Ovary (tissue), 9 donors: Measurements from ENCODE around the gene PACSIN3. TPM values are rescaled to one million over a fixed set of nuclear protein-coding genes. Genes with fewer than 3 reads are reported as not detected.

ENCODE experiments used
- DNase-seq, 5 donors: peaks; one replicate each; pipeline ENCODE4 v3.0.0-alpha.2; 2019 to 2020
- H3K27ac ChIP-seq, 2 donors: fragments of 200-600 bp; one replicate each; pipeline versions ENCODE4 v1.5.1 to v1.8.0; 2019 to 2022
- H3K27me3 ChIP-seq: fragments of 200-600 bp; one replicate; pipeline ENCODE4 v1.8.0; 2022
- H3K36me3 ChIP-seq: fragments of 200-600 bp; sonication (generic); one replicate; pipeline ENCODE4 v1.5.1; 2019
- H3K4me1 ChIP-seq: one replicate; pipeline ENCODE4 v1.8.1; 2013; ENCODE audit warnings: mild to moderate bottlenecking, moderate library complexity; ENCODE audit not compliant: insufficient read depth
- H3K4me3 ChIP-seq: fragments of 200-600 bp; sonication (generic); one replicate; pipeline ENCODE4 v1.5.1; 2017
- H3K9me3 ChIP-seq, 2 donors: fragments of 200-600 bp in 1 of 2; sonication (generic) in 1 of 2; one replicate each; pipeline versions ENCODE4 v1.5.1 to v1.8.1; 2013 to 2019; ENCODE audit warnings: mild to moderate bottlenecking in 1 of 2, moderate library complexity in 1 of 2
- EP300 ChIP-seq: sonication (generic); formaldehyde crosslinking; IDR thresholded peaks from one replicate; pipeline ENCODE4 v1.6.1; 2017; ENCODE audit warnings: antibody characterized with exemption
- POLR2A ChIP-seq: fragments of 450-650 bp; IDR thresholded peaks from one replicate; pipeline ENCODE4 v1.6.1; 2017; ENCODE audit warnings: antibody characterized with exemption, mild to moderate bottlenecking, moderate library complexity
- WGBS, 3 donors: extraction: QIAGEN DNeasy Blood & Tissue Kit in 1 of 3; methylation state at CpG; one replicate each; pipeline versions ENCODE4 v1.1.5 to v1.1.7; 2013 to 2017; 5-methylcytosine and 5-hydroxymethylcytosine counted together
- intact Hi-C, 4 donors: fragments of 100-400 bp; cut with DNase I; formaldehyde crosslinking; loops; one replicate each; pipeline versions ENCODE4 v1.11.0 to v1.15.1; 2022 to 2023
- polyA plus RNA-seq, 2 donors: library from polyadenylated mRNA; stranded (reverse); fragments of 200-250 nt in 1 of 2; fragments of 350-450 nt in 1 of 2; fragmentation: Illumina TruSeq in 1 of 2; extraction: RNeasy Lipid Tissue Mini Kit (QIAGEN cat#74804) in 1 of 2; gene quantifications; one replicate each; pipeline ENCODE4 v1.2.3, GENCODE V29; 2013 to 2014
- total RNA-seq, 7 donors: library from RNA; depleted of rRNA in 2 of 7; stranded (reverse); fragments of >200 nt in 2 of 7; fragmentation: NEBNext Ultra II Directional in 3 of 7; extraction: Animal tissue kit (Norgen Biotek cat#: 25700) in 3 of 7; gene quantifications; one replicate each; pipeline versions ENCODE4 v1.1.0 to v1.2.4, GENCODE V29; 2016 to 2023
- TF ChIP-seq, protein P1 (sequence below), 3 donors: fragments of 450-650 bp in 2 of 3; fragments of 200-600 bp in 1 of 3; IDR thresholded peaks; one replicate each; pipeline versions ENCODE4 v1.5.1 to v1.8.0; 2016 to 2022; ENCODE audit warnings: antibody characterized with exemption in 3 of 3, mild to moderate bottlenecking in 1 of 3
- donor health status: DM: no; HTN: no; CAD: no; lungs with moderate emphysema.
- donor health status: DM: no; HTN: no; CAD: no.
- donor health status: Bipolar disorder and iron deficiency.
- donor health status: DM: yes; HTN: yes; CAD: no.
- donor health status: DM: no; HTN: no; CAD: no.
- donor health status: DM: yes; HTN: yes; CAD: no.

Gene PACSIN3
- total and polyA plus RNA-seq, 9 donors, result 2.9 to 69.8 (median 38.8) TPM

DNA sequence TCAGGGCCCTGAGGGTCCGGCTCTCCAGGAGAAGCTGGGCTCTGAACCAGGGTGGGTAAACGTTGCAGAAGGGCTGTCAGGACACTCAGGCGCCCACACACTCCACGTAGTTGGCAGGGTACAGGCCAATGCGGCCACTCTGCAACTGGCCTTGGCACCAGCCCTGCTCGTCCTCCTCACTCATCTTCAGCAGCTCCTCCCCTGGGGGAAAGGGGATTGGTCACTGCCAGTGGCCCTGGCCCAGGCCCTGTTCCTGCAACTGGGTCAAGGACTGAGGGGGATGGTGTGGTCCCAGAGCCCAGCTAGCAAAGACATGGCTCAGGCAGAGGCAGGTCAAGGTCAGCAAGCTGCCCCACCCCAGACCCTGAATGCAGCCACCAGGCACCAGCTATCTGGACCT lies 8.4 kb downstream of the PACSIN3 start:
- Histone ChIP-seq H3K4me1 (peaks cover 13% of the 10 kb centered on the region), H3K36me3 (no peaks in the 10 kb centered on the region), H3K27me3 (no peaks in the 10 kb centered on the region), H3K4me3 (no peak overlapping the region), H3K9me3 (no peaks in the 10 kb centered on the region), H3K27ac (peak overlapping the region; percentile 97 to 98)
- intact Hi-C loops, result loop anchor here in 3 of 4 donors (5.0 to 10.0 kb wide), 3 partner anchors 89 to 179 kb away; partner anchors contain the start of gene MYBPC3 (in 1 of the 3)
- peak in 3 of 5 donors; percentile 46 to 66 (median 48) for DNase-seq
- WGBS, 3 donors, result 26 to 34% (median 30%) methylated on average over 6 of the region's 6 CpGs
- TF ChIP-seq POLR2A (no peak), EP300 (no peak)
- TF ChIP-seq, protein P1, sequence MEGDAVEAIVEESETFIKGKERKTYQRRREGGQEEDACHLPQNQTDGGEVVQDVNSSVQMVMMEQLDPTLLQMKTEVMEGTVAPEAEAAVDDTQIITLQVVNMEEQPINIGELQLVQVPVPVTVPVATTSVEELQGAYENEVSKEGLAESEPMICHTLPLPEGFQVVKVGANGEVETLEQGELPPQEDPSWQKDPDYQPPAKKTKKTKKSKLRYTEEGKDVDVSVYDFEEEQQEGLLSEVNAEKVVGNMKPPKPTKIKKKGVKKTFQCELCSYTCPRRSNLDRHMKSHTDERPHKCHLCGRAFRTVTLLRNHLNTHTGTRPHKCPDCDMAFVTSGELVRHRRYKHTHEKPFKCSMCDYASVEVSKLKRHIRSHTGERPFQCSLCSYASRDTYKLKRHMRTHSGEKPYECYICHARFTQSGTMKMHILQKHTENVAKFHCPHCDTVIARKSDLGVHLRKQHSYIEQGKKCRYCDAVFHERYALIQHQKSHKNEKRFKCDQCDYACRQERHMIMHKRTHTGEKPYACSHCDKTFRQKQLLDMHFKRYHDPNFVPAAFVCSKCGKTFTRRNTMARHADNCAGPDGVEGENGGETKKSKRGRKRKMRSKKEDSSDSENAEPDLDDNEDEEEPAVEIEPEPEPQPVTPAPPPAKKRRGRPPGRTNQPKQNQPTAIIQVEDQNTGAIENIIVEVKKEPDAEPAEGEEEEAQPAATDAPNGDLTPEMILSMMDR (IDR thresholded peaks at IDR 0.05), result no peak

DNA sequence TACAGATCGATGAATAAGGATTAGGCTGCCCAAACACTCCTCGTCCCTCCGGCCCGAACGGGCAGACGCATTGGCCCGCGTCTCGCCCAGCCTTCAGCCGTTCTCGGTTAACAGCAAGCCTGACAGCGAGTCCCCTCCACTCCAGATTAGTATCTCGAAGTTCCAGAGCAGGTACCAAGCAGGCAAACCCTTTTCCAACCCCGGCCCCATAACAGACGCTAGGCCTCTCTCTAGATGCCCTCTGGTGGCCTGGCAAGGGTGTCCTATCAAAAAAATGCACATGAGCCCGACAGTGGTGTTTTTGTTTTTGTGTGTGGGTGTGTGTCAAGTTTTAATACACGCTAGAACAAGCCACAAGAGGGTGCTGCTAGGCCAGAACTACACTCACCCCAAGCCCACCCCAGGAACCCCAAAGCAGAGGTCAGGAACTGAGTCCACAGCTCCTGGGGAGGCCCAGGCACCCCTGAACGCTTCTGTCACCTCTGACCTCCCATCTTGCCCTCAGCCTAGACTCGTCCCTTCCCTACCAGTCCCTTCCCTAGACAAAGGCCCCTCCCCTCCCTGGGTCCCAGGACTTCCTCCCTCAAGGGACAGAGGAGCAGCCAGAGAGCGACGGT lies 8.9 kb downstream of the PACSIN3 start:
- peak overlapping the region; percentile 95 for H3K4me3 ChIP-seq
- 1 to 2% (median 2%) methylated on average over 21 of the region's 21 CpGs for WGBS, 3 donors
- intact Hi-C loops, result loop anchor here in 3 of 4 donors (5.0 to 10.0 kb wide), 3 partner anchors 90 to 180 kb away; partner anchors contain the start of gene MYBPC3 (in 1 of the 3)
- TF ChIP-seq, protein P1 (IDR thresholded peaks at IDR 0.05), result peak; percentile 47 to 82 (median 82)
- TF ChIP-seq EP300, result no peak
- no peak for TF ChIP-seq POLR2A
- H3K36me3 ChIP-seq, result no peaks in the 10 kb centered on the region
- peak overlapping the region; percentile 97 to 98 for H3K27ac ChIP-seq
- H3K4me1 ChIP-seq, result peaks cover 13% of the 10 kb centered on the region
- H3K27me3 ChIP-seq, result no peaks in the 10 kb centered on the region
- peak in 3 of 5 donors; percentile 63 to 78 (median 72) for DNase-seq
- H3K9me3 ChIP-seq, result no peaks in the 10 kb centered on the region

DNA sequence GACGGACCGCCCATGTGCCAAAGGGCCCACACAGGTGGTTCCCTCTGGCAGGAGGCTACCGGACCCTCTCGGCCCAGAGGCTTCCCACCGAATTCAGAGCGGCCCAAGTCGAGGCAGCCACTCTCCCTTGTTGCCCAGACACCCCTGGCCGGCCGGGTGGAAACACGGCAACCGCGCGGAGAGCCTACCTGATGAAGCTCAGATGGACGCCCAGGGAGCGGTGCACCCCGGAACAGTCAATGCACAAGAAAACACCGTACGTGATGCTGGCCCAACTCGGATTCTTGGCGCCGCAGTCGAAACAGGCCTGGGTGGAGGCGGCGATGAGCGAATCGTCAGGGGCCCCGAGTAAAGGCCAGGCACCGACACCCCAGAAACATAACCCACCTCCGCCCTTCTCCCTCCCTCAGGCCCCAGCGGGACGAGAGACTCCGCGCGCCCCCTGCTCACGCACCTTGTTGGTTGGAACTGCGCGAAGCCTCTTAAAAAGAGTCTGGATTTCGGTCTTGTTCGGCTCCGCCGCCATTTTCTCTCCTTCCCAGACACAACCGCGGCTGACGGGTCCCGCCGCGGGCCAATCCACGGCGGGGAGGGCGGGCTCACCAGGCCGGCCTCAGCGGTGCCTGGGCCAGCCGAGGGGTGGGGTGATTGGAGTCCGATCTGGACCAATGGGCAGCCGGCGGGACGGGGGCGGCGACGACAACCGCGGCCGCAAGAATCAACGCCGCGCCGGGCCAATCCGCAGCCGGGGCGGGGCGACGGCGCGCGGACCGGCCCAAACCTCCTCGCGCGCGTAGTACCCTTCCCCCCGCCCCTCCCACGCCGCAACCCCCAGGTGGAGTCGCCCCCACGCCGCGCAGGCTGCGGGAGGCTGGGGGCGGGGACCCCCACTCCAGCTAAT lies 9.7 kb downstream of the PACSIN3 start, which contains the start of gene ARFGAP2:
Gene ARFGAP2 (minus strand): TSS at position 552 of the 901 bp plus-strand sequence. CDS start 26 bp downstream, at position 526.
- Histone ChIP-seq H3K27me3 (no peaks in the 10 kb centered on the region), H3K4me3 (peak within 1 kb of the TSS; percentile 95), H3K27ac (peak within 1 kb of the TSS; percentile 97 to 98), H3K36me3 (no peaks in the 10 kb centered on the region), H3K9me3 (no peaks in the 10 kb centered on the region), H3K4me1 (peaks cover 13% of the 10 kb centered on the region)
- DNase-seq, result peak; percentile 96 to 98 (median 96)
- TF ChIP-seq POLR2A, result peak; percentile 62
- TF ChIP-seq EP300, result no peak
- TF ChIP-seq, protein P1 (IDR thresholded peaks at IDR 0.05), result peak in 1 of 3 donors; percentile 10
- WGBS, 3 donors, result 0% methylated on average over 46 to 89 of the region's 89 CpGs
- intact Hi-C loops, result loop anchor here in 3 of 4 donors (5.0 to 10.0 kb wide), 3 partner anchors 91 to 181 kb away; partner anchors contain the start of gene MYBPC3 (in 1 of the 3)

DNA sequence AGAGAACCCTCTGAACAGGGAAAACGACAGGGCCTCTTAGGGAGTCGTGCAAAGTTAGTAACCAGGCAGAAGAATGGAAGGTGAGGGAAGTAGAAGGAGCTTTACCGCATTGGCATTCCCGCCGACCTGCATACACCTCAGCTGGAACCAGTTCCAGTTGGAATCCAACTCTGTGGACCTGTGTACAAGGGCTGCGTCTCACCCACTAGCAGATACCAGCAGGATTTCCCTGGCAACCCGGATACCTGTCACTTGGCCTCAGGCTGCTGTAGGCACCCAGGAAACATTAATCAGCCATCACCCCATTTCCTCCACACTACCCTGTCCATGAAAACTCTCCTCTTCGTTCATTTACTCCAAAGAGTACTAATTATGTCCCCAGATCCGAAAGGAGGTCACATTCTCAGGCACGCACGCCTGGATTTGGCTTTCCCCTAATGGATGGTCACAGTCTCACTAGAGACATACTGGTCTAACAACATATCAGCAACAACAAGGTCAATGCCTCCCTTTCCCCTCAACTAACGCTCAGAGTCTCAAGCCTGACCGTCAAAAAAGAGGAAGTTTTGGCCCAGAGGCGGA lies 10.4 kb downstream of the PACSIN3 start:
- no peaks in the 10 kb centered on the region for H3K9me3 ChIP-seq
- intact Hi-C loops, result loop anchor here in 3 of 4 donors (5.0 to 10.0 kb wide), 3 partner anchors 91 to 181 kb away; partner anchors contain the start of gene MYBPC3 (in 1 of the 3)
- WGBS, 3 donors, result 25 to 29% (median 26%) methylated on average over 14 of the region's 14 CpGs
- H3K4me1 ChIP-seq, result peaks cover 13% of the 10 kb centered on the region
- no peaks in the 10 kb centered on the region for H3K36me3 ChIP-seq
- TF ChIP-seq, protein P1 (IDR thresholded peaks at IDR 0.05), result no peak
- TF ChIP-seq POLR2A, result no peak
- TF ChIP-seq EP300, result no peak
- no peaks in the 10 kb centered on the region for H3K27me3 ChIP-seq
- no peak for DNase-seq
- H3K4me3 ChIP-seq, result peak overlapping the region; percentile 95
- H3K27ac ChIP-seq, result peak overlapping the region; percentile 82 to 84
